Activated CD4-positive, alpha-beta T cell treated with anti-CD3 and anti-CD28 coated beads, Interleukin-2, amount 10 ng/mL, durations not matched to agents 7 days and 5 days (primary cell): ENCODE measurements around the gene CCDC12. TPM values are rescaled to one million over a fixed set of nuclear protein-coding genes. Genes with fewer than 3 reads are reported as not detected.

Experiments used
- CTCF ChIA-PET: fragments of 350-600 bp; sonication (Branson Sonifier 250); formaldehyde crosslinking; loops from one replicate; lab custom pipeline; 2021; ENCODE audit warnings: antibody characterized with exemption; lab: Charles Lee
- POLR2A ChIA-PET: fragments of 350-600 bp; sonication (Branson Sonifier 250); formaldehyde crosslinking; loops from one replicate; lab custom pipeline; 2021; ENCODE audit warnings: antibody characterized with exemption; lab: Charles Lee
- DNase-seq: peaks from one replicate; pipeline ENCODE4 v3.0.0-alpha.2; 2020
- H3K27ac Mint-ChIP-seq: one replicate; pipeline ENCODE4 v1.8.0; 2021; ENCODE audit warnings: mild to moderate bottlenecking, moderate library complexity, mixed read lengths
- H3K27me3 Mint-ChIP-seq: one replicate; pipeline ENCODE4 v1.8.0; 2021; ENCODE audit warnings: mixed read lengths
- H3K36me3 Mint-ChIP-seq: one replicate; pipeline ENCODE4 v1.8.0; 2021; ENCODE audit warnings: low read depth, mixed read lengths
- H3K4me1 Mint-ChIP-seq: one replicate; pipeline ENCODE4 v1.8.0; 2021; ENCODE audit warnings: mixed read lengths
- H3K4me3 Mint-ChIP-seq: one replicate; pipeline ENCODE4 v1.8.0; 2021; ENCODE audit warnings: mild to moderate bottlenecking, moderate library complexity, mixed read lengths
- H3K9me3 Mint-ChIP-seq: one replicate; pipeline ENCODE4 v1.8.0; 2021; ENCODE audit warnings: mixed read lengths
- total RNA-seq, 2 experiments: library from RNA; stranded (reverse); gene quantifications; one replicate each; pipeline ENCODE4 v1.2.3, GENCODE V29; 2021

The CCDC12 gene
- total RNA-seq, 2 experiments from 2014 or later: 48.7 to 56.1 TPM

DNA sequence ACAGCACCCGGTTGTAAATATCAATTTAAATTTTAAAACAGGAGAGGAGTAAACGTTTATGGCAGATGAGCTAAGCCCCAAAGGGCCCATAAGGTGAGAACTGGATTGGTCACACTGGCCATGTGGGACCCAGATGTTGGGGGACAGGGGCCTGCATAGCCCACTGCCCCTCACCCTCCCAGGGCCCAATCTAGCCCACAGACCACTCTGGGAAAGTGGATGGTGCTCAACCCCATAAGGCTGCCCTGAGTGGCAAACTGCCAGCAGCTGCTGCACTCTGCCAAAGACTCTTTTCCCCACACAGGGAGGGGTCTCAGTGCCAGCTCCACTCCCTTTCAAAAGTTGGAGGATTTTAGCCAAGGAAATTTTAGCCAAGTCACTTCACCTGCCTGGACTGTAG, 42.5 kb downstream of the CCDC12 start:
- H3K36me3 Mint-ChIP-seq: peaks cover 34% of the 10 kb centered on the region
- CTCF ChIA-PET: interaction anchor here (1.1 to 4.1 kb wide), 6 partner anchors 11 to 360 kb away, joined by 3 to 21 read pairs (median 6); no protein-coding TSS in a partner anchor

DNA sequence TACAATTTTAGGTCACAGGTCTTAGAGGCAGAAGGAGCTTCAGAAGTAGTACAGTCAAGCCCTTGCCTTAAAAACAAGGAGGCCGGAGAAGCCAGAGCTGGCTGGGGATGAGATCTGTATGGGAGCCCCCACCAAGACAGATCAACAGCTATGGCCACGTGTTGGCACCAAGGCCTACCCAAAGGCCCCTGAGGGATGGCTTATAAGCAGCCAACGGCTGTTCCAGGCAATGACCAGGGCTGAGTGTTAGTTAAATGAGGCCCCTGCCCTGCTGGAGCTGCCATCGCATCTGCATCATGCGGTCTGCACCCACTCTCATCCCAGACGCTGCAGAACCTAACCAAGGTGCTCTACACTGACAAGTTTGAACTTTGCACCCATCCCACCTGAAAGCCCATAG, 43.3 kb downstream of the CCDC12 start:
- no peak for DNase-seq
- Mint-ChIP-seq H3K27me3 (no peaks in the 10 kb centered on the region), H3K4me3 (no peak overlapping the region), H3K27ac (no peak overlapping the region), H3K4me1 (peaks cover 56% of the 10 kb centered on the region), H3K9me3 (peaks cover 11% of the 10 kb centered on the region), H3K36me3 (peaks cover 39% of the 10 kb centered on the region)
- ChIA-PET POLR2A (no interaction called here), CTCF (interaction anchor here (0.8 to 4.1 kb wide), 6 partner anchors 9 to 548 kb away, joined by 3 to 21 read pairs (median 4); no protein-coding TSS in a partner anchor)

More for the DNA sequence above, 42.5 kb downstream of the CCDC12 start:
- H3K4me1 Mint-ChIP-seq: peaks cover 53% of the 10 kb centered on the region
- POLR2A ChIA-PET: no interaction called here
- no peak overlapping the region for H3K27ac Mint-ChIP-seq
- no peaks in the 10 kb centered on the region for H3K27me3 Mint-ChIP-seq
- no peak for DNase-seq
- peaks cover 4% of the 10 kb centered on the region for H3K9me3 Mint-ChIP-seq
- H3K4me3 Mint-ChIP-seq: no peak overlapping the region

DNA sequence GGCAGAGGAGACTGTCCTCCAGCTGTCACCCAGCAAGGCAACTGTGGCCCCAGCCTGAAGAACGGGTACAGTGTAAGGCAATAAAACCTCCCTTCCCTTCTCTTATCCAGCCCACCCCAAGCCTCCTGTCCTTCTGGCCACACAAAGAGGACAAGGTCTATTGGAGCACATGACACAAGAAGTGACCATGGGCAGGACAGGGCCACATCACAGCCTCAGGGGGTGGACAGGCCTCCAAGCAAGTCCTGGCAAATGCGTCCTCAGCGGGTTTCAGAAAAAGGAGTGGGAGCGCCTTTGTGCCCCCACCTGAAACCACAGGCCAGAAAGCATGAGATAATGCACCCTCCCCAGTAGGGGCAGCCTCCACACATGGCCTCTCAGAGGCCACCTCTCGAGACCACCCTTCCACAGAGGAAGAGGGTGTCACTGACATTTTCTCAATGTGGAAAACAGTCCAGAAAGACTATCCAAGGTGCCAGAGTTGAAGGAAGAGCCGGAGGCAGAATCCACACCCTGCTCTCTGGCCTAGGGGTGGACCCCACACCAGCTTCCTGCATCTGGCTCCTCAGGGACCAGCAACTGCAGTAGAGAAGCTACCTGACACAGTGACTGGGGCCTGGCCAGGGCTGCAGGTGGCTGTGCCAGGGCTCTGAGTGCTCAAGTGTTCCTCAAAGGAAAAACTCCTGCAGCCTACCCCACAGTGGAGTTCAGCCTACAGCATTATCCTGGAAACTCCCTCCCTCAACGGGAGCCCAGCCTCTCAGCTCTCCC, 43.9 kb downstream of the CCDC12 start:
- peaks cover 12% of the 10 kb centered on the region for H3K9me3 Mint-ChIP-seq
- no peaks in the 10 kb centered on the region for H3K27me3 Mint-ChIP-seq
- peaks cover 57% of the 10 kb centered on the region for H3K4me1 Mint-ChIP-seq
- H3K4me3 Mint-ChIP-seq: no peak overlapping the region
- ChIA-PET CTCF (interaction anchor here (0.8 to 4.1 kb wide), 6 partner anchors 9 to 548 kb away, joined by 3 to 21 read pairs (median 4); no protein-coding TSS in a partner anchor), POLR2A (no interaction called here)
- H3K36me3 Mint-ChIP-seq: peaks cover 38% of the 10 kb centered on the region
- DNase-seq: no peak
- H3K27ac Mint-ChIP-seq: peak overlapping the region; percentile 76

DNA sequence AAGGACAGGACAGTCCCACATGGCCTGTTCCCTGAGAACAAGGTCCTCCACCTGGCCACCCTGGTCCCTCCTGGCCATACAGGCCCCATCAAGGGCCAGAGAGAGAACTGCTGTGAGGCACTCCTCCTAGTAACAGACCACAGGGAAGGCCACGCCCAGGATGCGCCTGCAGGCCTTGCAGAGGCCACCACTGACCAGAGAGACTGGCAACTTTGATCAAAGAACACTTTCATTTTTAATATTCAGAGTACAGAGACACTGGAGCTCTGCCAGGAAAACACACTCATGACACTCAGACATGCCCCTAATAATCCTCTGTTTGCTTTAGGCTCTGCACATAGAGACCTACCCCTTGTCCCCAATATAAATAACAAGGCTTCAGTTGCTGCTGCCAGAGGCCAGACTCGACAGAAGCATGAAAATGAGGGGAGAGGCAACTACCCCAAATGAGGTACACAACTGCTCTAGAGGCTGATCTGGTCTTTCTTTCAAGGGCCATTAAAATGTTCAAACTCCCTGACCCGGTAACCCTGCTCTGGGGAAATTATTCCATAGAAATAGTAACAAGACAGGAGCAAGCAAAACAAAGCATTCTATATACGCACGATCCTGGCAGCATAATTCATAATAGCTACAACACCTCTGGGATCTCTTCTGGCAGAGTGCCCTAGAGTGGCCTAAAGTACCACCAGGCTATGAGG, 44.8 kb downstream of the CCDC12 start:
- H3K4me3 Mint-ChIP-seq: peak overlapping the region; percentile 5
- peaks cover 65% of the 10 kb centered on the region for H3K4me1 Mint-ChIP-seq
- H3K27ac Mint-ChIP-seq: peak overlapping the region; percentile 76
- DNase-seq: no peak
- POLR2A ChIA-PET: no interaction called here
- peaks cover 43% of the 10 kb centered on the region for H3K36me3 Mint-ChIP-seq
- peaks cover 12% of the 10 kb centered on the region for H3K9me3 Mint-ChIP-seq
- CTCF ChIA-PET: interaction anchor here (1.3 to 4.1 kb wide), 3 partner anchors 14 to 18 kb away, joined by 7 to 21 read pairs (median 8); no protein-coding TSS in a partner anchor
- no peaks in the 10 kb centered on the region for H3K27me3 Mint-ChIP-seq

DNA sequence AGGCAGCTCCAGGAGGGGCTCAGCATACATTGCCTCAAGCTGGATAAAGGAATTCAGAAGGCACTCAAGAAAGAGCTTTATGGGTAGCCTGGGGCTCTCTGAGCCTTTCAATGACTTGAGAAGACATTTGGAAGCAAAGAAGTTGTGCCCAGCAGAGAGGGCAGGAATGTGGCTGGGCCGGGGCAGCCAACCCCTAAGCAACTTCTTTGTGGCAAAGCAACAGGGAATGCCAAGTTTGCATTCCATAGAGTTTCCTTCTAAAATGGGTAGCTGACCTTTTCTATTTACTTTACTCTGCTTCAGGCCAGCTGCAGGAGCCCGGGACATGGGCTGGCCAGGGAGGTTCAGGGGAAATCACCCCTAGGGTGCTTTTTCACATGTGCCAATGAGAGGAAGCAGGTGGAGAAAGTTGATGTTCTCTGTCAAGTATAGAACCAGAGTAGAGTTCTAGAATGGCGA, 45.6 kb downstream of the CCDC12 start:
- no peaks in the 10 kb centered on the region for H3K27me3 Mint-ChIP-seq
- peaks cover 43% of the 10 kb centered on the region for H3K36me3 Mint-ChIP-seq
- H3K27ac Mint-ChIP-seq: peak overlapping the region; percentile 76
- H3K4me1 Mint-ChIP-seq: peaks cover 73% of the 10 kb centered on the region
- H3K4me3 Mint-ChIP-seq: no peak overlapping the region
- ChIA-PET POLR2A (no interaction called here), CTCF (interaction anchor here (0.5 to 2.3 kb wide), 5 partner anchors 17 to 176 kb away, joined by 3 to 8 read pairs (median 4); no protein-coding TSS in a partner anchor)
- peaks cover 12% of the 10 kb centered on the region for H3K9me3 Mint-ChIP-seq
- no peak for DNase-seq

DNA sequence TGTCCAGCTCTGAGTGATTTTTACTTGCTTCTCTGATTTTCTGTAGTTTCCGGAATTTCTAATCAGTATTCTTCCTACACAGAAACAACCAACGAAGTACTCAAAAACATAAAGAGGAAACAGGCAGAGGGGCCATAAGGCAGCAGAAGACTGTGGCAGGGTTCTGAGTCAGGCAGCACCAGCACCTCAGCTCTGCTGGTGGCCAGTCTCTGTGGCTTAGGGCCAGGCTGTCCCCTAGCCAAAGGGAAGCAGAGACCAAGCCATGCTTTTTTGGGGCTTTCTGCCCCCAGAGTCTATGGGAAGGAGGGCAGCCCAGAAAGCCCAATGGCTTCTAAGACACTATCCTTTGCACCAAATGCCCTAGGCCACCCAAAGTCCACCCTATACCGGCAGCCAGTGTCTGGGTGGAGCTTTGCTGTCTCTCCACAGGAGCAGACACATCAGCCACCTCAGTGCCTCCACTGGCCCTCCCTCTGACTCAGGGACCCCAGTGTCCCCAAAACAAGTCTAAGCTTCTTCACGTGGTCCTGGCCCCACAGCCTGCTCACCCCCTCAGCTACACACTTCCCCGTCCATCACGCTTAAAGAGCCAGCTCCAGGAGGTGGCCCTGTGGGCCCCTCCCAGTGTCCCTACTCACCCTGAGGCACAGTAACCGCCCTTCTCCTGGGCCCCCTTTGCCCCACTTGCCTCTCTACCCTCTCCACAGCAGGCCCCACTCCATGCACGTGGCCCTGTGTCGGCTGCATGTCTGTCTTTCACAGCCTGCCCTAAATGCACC, 46.2 kb downstream of the CCDC12 start:
- peaks cover 41% of the 10 kb centered on the region for H3K36me3 Mint-ChIP-seq
- peaks cover 79% of the 10 kb centered on the region for H3K4me1 Mint-ChIP-seq
- no peak for DNase-seq
- H3K4me3 Mint-ChIP-seq: no peak overlapping the region
- H3K27ac Mint-ChIP-seq: no peak overlapping the region
- ChIA-PET POLR2A (no interaction called here), CTCF (interaction anchor here (0.5 to 2.3 kb wide), 8 partner anchors 12 to 453 kb away, joined by 3 to 8 read pairs (median 3); partner anchors contain the start of gene SETD2)
- no peaks in the 10 kb centered on the region for H3K27me3 Mint-ChIP-seq
- peaks cover 12% of the 10 kb centered on the region for H3K9me3 Mint-ChIP-seq

DNA sequence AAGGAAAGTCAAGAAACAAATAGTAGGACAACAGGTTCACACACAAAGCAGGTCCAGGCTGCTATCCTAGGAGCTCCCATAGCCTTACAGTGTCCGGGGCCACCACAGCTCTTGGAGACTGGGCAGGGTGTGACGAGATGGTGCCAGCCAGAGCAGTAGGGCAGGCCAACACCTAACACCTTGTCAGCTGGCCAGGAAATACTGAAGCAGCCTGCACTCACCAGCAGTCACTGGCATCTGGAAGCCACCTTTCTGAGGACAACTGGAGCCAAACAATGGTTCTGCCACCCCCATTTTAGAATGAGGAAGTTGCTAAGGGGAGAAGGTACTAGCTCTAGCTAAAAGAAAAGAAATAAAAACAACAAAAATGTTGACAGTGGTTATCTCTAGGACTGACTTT, 47.2 kb downstream of the CCDC12 start:
- Mint-ChIP-seq H3K9me3 (peaks cover 12% of the 10 kb centered on the region), H3K4me1 (peaks cover 77% of the 10 kb centered on the region), H3K27me3 (no peaks in the 10 kb centered on the region), H3K4me3 (no peak overlapping the region), H3K36me3 (peaks cover 44% of the 10 kb centered on the region), H3K27ac (peak overlapping the region; percentile 62)
- ChIA-PET POLR2A (no interaction called here), CTCF (interaction anchor here (1.3 to 3.5 kb wide), 4 partner anchors 13 to 21 kb away, joined by 3 to 11 read pairs (median 6); no protein-coding TSS in a partner anchor)
- DNase-seq: no peak

DNA sequence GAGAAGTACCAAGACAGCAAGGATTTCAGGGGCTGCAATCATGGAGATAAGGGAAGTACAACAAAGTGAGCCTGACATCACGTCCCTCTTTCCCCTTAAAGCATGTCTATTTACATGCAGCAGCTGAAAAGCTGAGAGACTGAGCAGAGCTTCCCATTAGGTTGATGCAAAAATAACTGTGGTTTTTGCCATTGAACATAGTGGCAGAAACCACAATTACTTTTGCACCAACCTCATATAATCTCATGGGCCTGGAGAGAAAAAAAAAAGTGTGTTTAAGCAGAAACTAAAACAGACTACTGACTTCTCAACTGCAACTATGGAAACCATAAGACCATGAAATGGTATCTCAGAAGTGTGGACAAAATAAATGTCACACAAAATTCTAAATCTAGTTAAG, 48.3 kb downstream of the CCDC12 start:
- Mint-ChIP-seq H3K27me3 (no peaks in the 10 kb centered on the region), H3K27ac (peak overlapping the region; percentile 59), H3K9me3 (peaks cover 12% of the 10 kb centered on the region), H3K4me3 (no peak overlapping the region), H3K36me3 (peaks cover 53% of the 10 kb centered on the region), H3K4me1 (peaks cover 77% of the 10 kb centered on the region)
- no peak for DNase-seq
- ChIA-PET CTCF (interaction anchor here (0.7 to 3.5 kb wide), 6 partner anchors 20 to 232 kb away, joined by 3 to 11 read pairs (median 3); no protein-coding TSS in a partner anchor), POLR2A (interaction anchor here (0.7 kb wide), 1 partner anchor 398 kb away, joined by 3 read pairs; no protein-coding TSS in a partner anchor)

DNA sequence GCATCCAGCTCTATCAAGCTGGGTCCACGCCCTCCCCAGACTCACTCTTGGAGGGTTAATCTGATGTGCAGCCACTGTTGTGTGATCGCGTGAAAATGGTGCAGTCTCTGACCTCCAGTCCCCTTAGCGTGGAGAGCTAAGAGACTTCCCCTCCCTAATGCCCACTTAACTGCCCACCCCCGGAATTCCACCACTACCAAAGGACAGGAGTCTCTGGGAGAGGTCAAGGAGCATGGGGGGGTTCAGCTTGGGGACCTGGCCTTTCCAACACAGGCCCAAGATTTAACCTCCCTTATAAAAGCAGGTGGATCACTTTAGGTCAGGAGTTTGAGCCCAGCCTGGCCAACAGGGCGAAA, 48.8 kb downstream of the CCDC12 start:
- Mint-ChIP-seq H3K27ac (peak overlapping the region; percentile 84), H3K36me3 (peaks cover 59% of the 10 kb centered on the region), H3K4me3 (no peak overlapping the region), H3K4me1 (peaks cover 76% of the 10 kb centered on the region), H3K9me3 (peaks cover 12% of the 10 kb centered on the region), H3K27me3 (no peaks in the 10 kb centered on the region)
- POLR2A ChIA-PET: interaction anchor here (0.7 kb wide), 1 partner anchor 399 kb away, joined by 3 read pairs; no protein-coding TSS in a partner anchor
- CTCF ChIA-PET: interaction anchor here (1.0 to 3.5 kb wide), 5 partner anchors 20 to 76 kb away, joined by 3 to 11 read pairs (median 3); no protein-coding TSS in a partner anchor
- no peak for DNase-seq

DNA sequence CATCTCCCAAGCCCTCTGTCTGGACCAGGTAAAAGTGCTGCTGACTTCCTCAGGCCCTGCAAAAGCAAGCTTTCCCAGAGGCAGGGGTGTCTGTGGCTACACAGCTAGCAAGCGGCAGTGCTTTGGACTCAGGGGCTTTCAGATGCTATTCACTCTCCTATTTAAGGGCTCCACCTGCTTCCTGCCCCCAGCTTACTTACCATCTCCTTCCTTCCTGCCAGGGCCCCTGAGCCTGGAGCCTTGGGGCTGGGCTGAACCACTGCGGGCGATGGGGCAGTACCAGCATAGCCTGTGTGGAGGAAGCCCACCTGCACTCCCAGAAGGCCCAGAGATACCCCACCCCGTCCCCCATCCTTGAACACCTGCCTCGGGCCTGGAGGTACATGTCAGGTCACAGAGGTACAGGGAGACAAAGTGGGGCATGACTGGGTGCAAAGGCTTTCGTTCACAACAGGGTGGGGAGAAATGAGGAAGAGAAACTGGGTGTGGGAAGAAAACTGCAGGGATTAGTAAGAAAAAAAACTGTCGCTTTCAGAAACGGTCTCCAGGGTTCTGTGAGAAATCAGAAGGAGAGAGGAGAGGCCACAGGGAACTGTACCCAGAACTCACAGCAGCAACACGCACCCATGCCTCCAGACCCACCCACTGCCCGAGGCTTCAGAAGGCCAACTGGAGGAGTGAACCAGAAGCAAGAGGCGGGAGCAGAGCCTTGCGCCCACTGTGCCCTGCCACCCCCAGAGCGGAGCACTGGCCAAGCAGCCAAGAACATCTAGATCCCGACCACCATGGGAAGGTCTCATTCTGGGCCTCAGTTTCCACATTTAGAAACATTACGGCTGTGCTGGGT, 49.5 kb downstream of the CCDC12 start:
- H3K36me3 Mint-ChIP-seq: peaks cover 65% of the 10 kb centered on the region
- peak; percentile 29 for DNase-seq
- H3K27ac Mint-ChIP-seq: peak overlapping the region; percentile 84
- ChIA-PET POLR2A (no interaction called here), CTCF (interaction anchor here (1.0 to 3.5 kb wide), 5 partner anchors 8 to 76 kb away, joined by 3 to 11 read pairs (median 4); no protein-coding TSS in a partner anchor)
- H3K4me1 Mint-ChIP-seq: peaks cover 70% of the 10 kb centered on the region
- peak overlapping the region; percentile 6 for H3K4me3 Mint-ChIP-seq
- no peaks in the 10 kb centered on the region for H3K27me3 Mint-ChIP-seq
- peaks cover 12% of the 10 kb centered on the region for H3K9me3 Mint-ChIP-seq

DNA sequence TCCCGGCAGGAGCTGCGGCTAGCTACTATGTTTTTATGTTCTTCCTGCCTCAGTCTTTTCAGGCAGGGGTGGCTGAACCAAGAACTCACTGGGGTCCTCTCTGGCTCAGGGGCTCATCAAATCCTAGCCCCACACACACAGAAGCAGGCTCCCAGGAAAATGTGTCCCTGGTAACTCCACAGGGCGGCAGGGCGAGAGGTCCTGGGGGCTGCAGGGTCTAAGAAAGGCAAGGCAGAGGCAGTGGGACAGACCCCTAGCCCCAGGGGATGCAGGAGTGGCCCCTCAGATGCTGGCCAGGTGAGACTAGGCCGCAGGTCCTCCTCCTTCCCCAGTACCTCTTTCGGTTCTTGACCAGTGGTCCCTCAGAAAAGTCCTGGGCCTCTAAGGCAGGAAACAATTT, 50.1 kb downstream of the CCDC12 start:
- peak overlapping the region; percentile 84 for H3K27ac Mint-ChIP-seq
- ChIA-PET CTCF (interaction anchor here (1.6 to 3.5 kb wide), 2 partner anchors 9 to 21 kb away, joined by 6 to 11 read pairs; no protein-coding TSS in a partner anchor), POLR2A (no interaction called here)
- H3K27me3 Mint-ChIP-seq: no peaks in the 10 kb centered on the region
- peaks cover 63% of the 10 kb centered on the region for H3K4me1 Mint-ChIP-seq
- peak overlapping the region; percentile 34 for H3K4me3 Mint-ChIP-seq
- H3K36me3 Mint-ChIP-seq: peaks cover 69% of the 10 kb centered on the region
- peaks cover 12% of the 10 kb centered on the region for H3K9me3 Mint-ChIP-seq
- DNase-seq: no peak
